ENCODE data around the gene HIGD1C.

- TF ChIP-seq CTCF (IDR thresholded peaks at IDR 0.05), result no peak
- TF ChIP-seq POLR2A (IDR thresholded peaks at IDR 0.05), result no peak
Observed at GRCh38 chr12:51019927-51020326, 67.6 kb downstream of the HIGD1C start.
